Mesenchymal stem cell (in vitro differentiated cells and primary cell): ENCODE data around the gene SCYGR1.
A peak's percentile ranks its signal among the peaks of the same experiment; 100 is the strongest.
"Not testable (repeated sequence)": the region's sequence is repeated elsewhere in the genome, so short reads cannot be mapped to it uniquely, and the experiment has no call there.

Experiments
- DNase-seq: peaks from one replicate; pipeline ENCODE4 v3.0.0-alpha.2; 2013
- H2AFZ ChIP-seq: one replicate; pipeline ENCODE4 v1.6.1; 2013; ENCODE audit warnings: low read depth, mild to moderate bottlenecking, control low read depth, inconsistent platforms, low read length, moderate library complexity
- H2AK5ac ChIP-seq: 2 replicates; pipeline ENCODE4 v1.6.1; 2013; ENCODE audit warnings: low read length, moderate library complexity, mild to moderate bottlenecking, inconsistent platforms; ENCODE audit not compliant: severe bottlenecking
- H2BK120ac ChIP-seq: one replicate; pipeline ENCODE4 v1.6.1; 2013; ENCODE audit warnings: low read depth, mild to moderate bottlenecking, inconsistent platforms, low read length, moderate library complexity
- H2BK12ac ChIP-seq, 2 experiments: one replicate each; pipeline ENCODE4 v1.6.1; 2013; ENCODE audit warnings: inconsistent platforms in 2 of 2, low read length in 2 of 2, mild to moderate bottlenecking in 2 of 2, moderate library complexity in 2 of 2, control low read depth in 1 of 2
- H2BK15ac ChIP-seq: one replicate; pipeline ENCODE4 v1.6.1; 2013; ENCODE audit warnings: mild to moderate bottlenecking, low read depth, inconsistent platforms; ENCODE audit not compliant: poor library complexity, severe bottlenecking
- H2BK5ac ChIP-seq: 2 replicates; pipeline ENCODE4 v1.6.1; 2013; ENCODE audit warnings: low read depth, mild to moderate bottlenecking, low read length, control low read depth, inconsistent platforms; ENCODE audit not compliant: poor library complexity, severe bottlenecking
- H3K14ac ChIP-seq, 2 experiments: one replicate each; pipeline ENCODE4 v1.6.1; 2013; ENCODE audit warnings: inconsistent platforms in 2 of 2, low read length in 2 of 2, control low read depth in 1 of 2, mild to moderate bottlenecking in 1 of 2, moderate library complexity in 1 of 2
- H3K18ac ChIP-seq, 2 experiments: one replicate each; pipeline ENCODE4 v1.6.1; 2013; ENCODE audit warnings: inconsistent platforms in 2 of 2, low read length in 2 of 2, control low read depth in 1 of 2, low read depth in 1 of 2, mild to moderate bottlenecking in 1 of 2
- H3K23ac ChIP-seq, 2 experiments: one replicate each; pipeline ENCODE4 v1.6.1; 2013; ENCODE audit warnings: inconsistent platforms in 2 of 2, low read length in 2 of 2, mild to moderate bottlenecking in 2 of 2, moderate library complexity in 2 of 2, control low read depth in 1 of 2
- H3K27ac ChIP-seq: 2 replicates; pipeline ENCODE4 v1.5.1; 2013; ENCODE audit warnings: mild to moderate bottlenecking, moderate library complexity, low read length, control low read depth, inconsistent platforms; ENCODE audit not compliant: poor library complexity, severe bottlenecking
- H3K27me3 ChIP-seq, 2 experiments: 2 replicates each; pipeline versions ENCODE4 v1.6.1 to v1.7.0; 2013; ENCODE audit warnings: low read length in 2 of 2, mild to moderate bottlenecking in 2 of 2, moderate library complexity in 2 of 2, control low read depth in 1 of 2, inconsistent platforms in 1 of 2; ENCODE audit not compliant: control insufficient read depth in 1 of 2, insufficient read depth in 1 of 2
- H3K36me3 ChIP-seq, 2 experiments: 2 replicates each; pipeline versions ENCODE4 v1.6.1 to v1.7.0; 2013; ENCODE audit warnings: low read length in 2 of 2, control low read depth in 1 of 2, inconsistent platforms in 1 of 2, low read depth in 1 of 2, mild to moderate bottlenecking in 1 of 2; ENCODE audit not compliant: insufficient read depth in 2 of 2, control insufficient read depth in 1 of 2
- H3K4ac ChIP-seq, 2 experiments: one replicate each; pipeline ENCODE4 v1.6.1; 2013; ENCODE audit warnings: inconsistent platforms in 2 of 2, low read length in 2 of 2, mild to moderate bottlenecking in 2 of 2, moderate library complexity in 2 of 2, control low read depth in 1 of 2, low read depth in 1 of 2
- H3K4me1 ChIP-seq: 2 replicates; pipeline ENCODE4 v1.6.1; 2013; ENCODE audit warnings: low read depth, low read length, control low read depth; ENCODE audit not compliant: control insufficient read depth, insufficient read depth
- H3K4me2 ChIP-seq: 2 replicates; pipeline ENCODE4 v1.6.1; 2013; ENCODE audit warnings: low read length, mild to moderate bottlenecking, inconsistent platforms; ENCODE audit not compliant: poor library complexity, severe bottlenecking
- H3K4me3 ChIP-seq, 2 experiments: 2 replicates each; pipeline versions ENCODE4 v1.5.1 to v1.7.0; 2013; ENCODE audit warnings: low read length in 2 of 2, mild to moderate bottlenecking in 2 of 2, control low read depth in 1 of 2, low read depth in 1 of 2; ENCODE audit not compliant: insufficient read depth in 1 of 2
- H3K79me1 ChIP-seq: replicated peaks from 2 replicates; pipeline ENCODE4 v1.6.1; 2013; ENCODE audit warnings: mild to moderate bottlenecking, control low read depth, low read length, inconsistent platforms; ENCODE audit not compliant: poor library complexity, severe bottlenecking
- H3K9ac ChIP-seq: 2 replicates; pipeline ENCODE4 v1.7.0; 2013; ENCODE audit warnings: mild to moderate bottlenecking, low read length, moderate library complexity
- H3K9me3 ChIP-seq: 2 replicates; pipeline ENCODE4 v1.7.0; 2013; ENCODE audit warnings: mild to moderate bottlenecking, low read length; ENCODE audit not compliant: control insufficient read depth
- H4K8ac ChIP-seq: one replicate; pipeline ENCODE4 v1.6.1; 2013; ENCODE audit warnings: inconsistent platforms, mild to moderate bottlenecking, low read length, moderate library complexity
- H4K91ac ChIP-seq: one replicate; pipeline ENCODE4 v1.6.1; 2013; ENCODE audit warnings: mild to moderate bottlenecking, low read length, inconsistent platforms
- WGBS: methylation state at CpG from one replicate; pipeline ENCODE4 v1.1.7; 2013; ENCODE audit warnings: mixed read lengths; 5-methylcytosine and 5-hydroxymethylcytosine counted together

The SCYGR1 gene

GRCh38 chr2:227388537-227389011 is 825 bp upstream of the SCYGR1 start:
- H2BK120ac ChIP-seq = no peak overlapping the region
- H3K36me3 ChIP-seq = no peaks in the 10 kb centered on the region
- no peak overlapping the region for H3K14ac ChIP-seq
- H2BK12ac ChIP-seq = no peak overlapping the region
- H3K27me3 ChIP-seq = peaks cover 0 to 3% of the 10 kb centered on the region in 2 experiments
- H3K4me3 ChIP-seq = no peak overlapping the region
- H3K9me3 ChIP-seq = no peaks in the 10 kb centered on the region
- WGBS = 83% methylated on average over 7 of the region's 7 CpGs
- no peak overlapping the region for H2BK5ac ChIP-seq
- no peak overlapping the region for H3K27ac ChIP-seq
- no peak overlapping the region for H3K23ac ChIP-seq
- H2AK5ac ChIP-seq = no peak overlapping the region
- no peak overlapping the region for H4K8ac ChIP-seq
- no peaks in the 10 kb centered on the region for H3K79me1 ChIP-seq
- DNase-seq = no peak
- no peak overlapping the region for H3K4me2 ChIP-seq
- H4K91ac ChIP-seq = no peak overlapping the region
- no peaks in the 10 kb centered on the region for H3K4me1 ChIP-seq
- no peak overlapping the region for H3K4ac ChIP-seq
- peak overlapping the region; percentile 67 for H3K9ac ChIP-seq
- H2BK15ac ChIP-seq = no peak overlapping the region
- H2AFZ ChIP-seq = no peak overlapping the region
- H3K18ac ChIP-seq = no peak overlapping the region

GRCh38 chr2:227386630-227387029 is 1.1 kb downstream of the SCYGR1 start:
- Histone ChIP-seq H3K79me1 (no peaks in the 10 kb centered on the region), H3K9me3 (no peaks in the 10 kb centered on the region), H2AFZ (no peak overlapping the region), H3K4ac (no peak overlapping the region), H2BK12ac (no peak overlapping the region), H4K91ac (no peak overlapping the region), H3K27ac (no peak overlapping the region), H3K18ac (no peak overlapping the region), H3K36me3 (no peaks in the 10 kb centered on the region), H2BK5ac (no peak overlapping the region), H2AK5ac (no peak overlapping the region), H3K14ac (no peak overlapping the region), H2BK120ac (no peak overlapping the region), H4K8ac (no peak overlapping the region), H3K4me2 (no peak overlapping the region), H3K23ac (no peak overlapping the region), H3K4me1 (no peaks in the 10 kb centered on the region), H2BK15ac (no peak overlapping the region), H3K9ac (no peak overlapping the region), H3K4me3 (no peak overlapping the region), H3K27me3 (peaks cover 0 to 9% of the 10 kb centered on the region in 2 experiments)
- DNase-seq = no peak
- 98% methylated on average over 4 of the region's 6 CpGs for WGBS

GRCh38 chr2:227383686-227384085 is 4.1 kb downstream of the SCYGR1 start:
- H3K23ac ChIP-seq = no peak overlapping the region
- H2AFZ ChIP-seq = no peak overlapping the region
- DNase-seq = no peak
- no peak overlapping the region for H3K14ac ChIP-seq
- 75% methylated on average over 3 of the region's 3 CpGs for WGBS
- H3K36me3 ChIP-seq = no peaks in the 10 kb centered on the region
- H2BK15ac ChIP-seq = no peak overlapping the region
- H3K27me3 ChIP-seq = peaks cover 0 to 9% of the 10 kb centered on the region in 2 experiments
- H2BK12ac ChIP-seq = no peak overlapping the region
- H2AK5ac ChIP-seq = no peak overlapping the region
- H2BK120ac ChIP-seq = no peak overlapping the region
- H3K18ac ChIP-seq = no peak overlapping the region
- no peaks in the 10 kb centered on the region for H3K79me1 ChIP-seq
- no peak overlapping the region for H3K9ac ChIP-seq
- no peaks in the 10 kb centered on the region for H3K9me3 ChIP-seq
- H4K8ac ChIP-seq = no peak overlapping the region
- H3K4me2 ChIP-seq = no peak overlapping the region
- H3K4me3 ChIP-seq = no peak overlapping the region
- H3K4ac ChIP-seq = no peak overlapping the region
- H2BK5ac ChIP-seq = no peak overlapping the region
- no peaks in the 10 kb centered on the region for H3K4me1 ChIP-seq
- no peak overlapping the region for H4K91ac ChIP-seq
- no peak overlapping the region for H3K27ac ChIP-seq

- H3K4me3 ChIP-seq, H2AK5ac ChIP-seq, H3K4me2 ChIP-seq, H3K4me1 ChIP-seq, DNase-seq, H2AFZ ChIP-seq, H3K23ac ChIP-seq, H3K9ac ChIP-seq, H3K14ac ChIP-seq, H3K18ac ChIP-seq, H3K79me1 ChIP-seq, H3K9me3 ChIP-seq, H3K36me3 ChIP-seq, H2BK15ac ChIP-seq, H3K27me3 ChIP-seq, H4K8ac ChIP-seq, H2BK12ac ChIP-seq, H4K91ac ChIP-seq, H2BK5ac ChIP-seq, H3K4ac ChIP-seq, H2BK120ac ChIP-seq, H3K27ac ChIP-seq: not testable (repeated sequence)
- 67% methylated on average over 2 of the region's 2 CpGs for WGBS
These were observed 5.4 kb downstream of the SCYGR1 start for GRCh38 chr2:227382241-227382835.
